HepG2 (cell line): ENCODE measurements around the gene SERINC5. TPM values are rescaled to one million over a fixed set of nuclear protein-coding genes. Genes with fewer than 3 reads are reported as not detected.

Experiments used
- CREM ChIP-seq, 2 experiments: sonication (generic) in 1 of 2; formaldehyde crosslinking in 1 of 2; IDR thresholded peaks; 2 replicates each; pipeline versions ENCODE4 v1.4.0 to v1.6.1; 2016 to 2020; ENCODE audit warnings: antibody characterized with exemption in 1 of 2, mild to moderate bottlenecking in 1 of 2, missing genetic modification reagents in 1 of 2
- MXI1 ChIP-seq: IDR thresholded peaks from 3 replicates; pipeline ENCODE4 v1.6.1; 2012; ENCODE audit warnings: low read depth, low read length, inconsistent platforms, borderline replicate concordance
- NONO ChIP-seq, 2 experiments: fragments of 450-650 bp in 1 of 2; sonication (generic) in 1 of 2; formaldehyde crosslinking in 1 of 2; IDR thresholded peaks in 1 of 2; conservative IDR thresholded peaks in 1 of 2; 2 replicates each; pipeline versions ENCODE4 v1.6.1 to v1.8.0; 2017 to 2022; ENCODE audit warnings: mild to moderate bottlenecking in 1 of 2, missing genetic modification reagents in 1 of 2, moderate library complexity in 1 of 2
- PCBP2 ChIP-seq: fragments of 200-400 bp; formaldehyde crosslinking; optimal IDR thresholded peaks from 2 replicates; pipeline ENCODE3; 2018; ENCODE audit warnings: low read length, low read depth; ENCODE audit not compliant: poor library complexity, severe bottlenecking
- POLR2A ChIP-seq, 2 experiments: IDR thresholded peaks; 2 replicates each; pipeline ENCODE4 v1.6.1; 2011; ENCODE audit warnings: low read depth in 2 of 2, low read length in 2 of 2, mild to moderate bottlenecking in 1 of 2, moderate library complexity in 1 of 2; ENCODE audit not compliant: insufficient read depth in 1 of 2
- RFXANK ChIP-seq: IDR thresholded peaks from 2 replicates; pipeline ENCODE4 v1.6.1; 2016
- TAF15 ChIP-seq: fragments of 200-400 bp; formaldehyde crosslinking; IDR thresholded peaks from one replicate; pipeline ENCODE4 v1.6.1; 2018; ENCODE audit warnings: mild to moderate bottlenecking, low read depth, low read length; ENCODE audit not compliant: poor library complexity, severe bottlenecking
- ZFX ChIP-seq: sonication (generic); formaldehyde crosslinking; IDR thresholded peaks from 2 replicates; pipeline ENCODE4 v1.4.0; 2020; ENCODE audit warnings: mild to moderate bottlenecking, low read depth, missing genetic modification reagents, moderate library complexity
- ZNF121 ChIP-seq: sonication (generic); formaldehyde crosslinking; IDR thresholded peaks from 2 replicates; pipeline ENCODE4 v1.5.0; 2020; ENCODE audit warnings: mild to moderate bottlenecking, missing genetic modification reagents
- ZNF33B ChIP-seq: sonication (generic); formaldehyde crosslinking; IDR thresholded peaks from 2 replicates; pipeline ENCODE4 v1.5.1; 2020; ENCODE audit warnings: mild to moderate bottlenecking, missing genetic modification reagents
- ZNF350 ChIP-seq: sonication (generic); formaldehyde crosslinking; IDR thresholded peaks from 2 replicates; pipeline ENCODE4 v1.4.0; 2020; ENCODE audit warnings: mild to moderate bottlenecking, low read depth, missing genetic modification reagents, borderline replicate concordance
- ZNF432 ChIP-seq: sonication (generic); formaldehyde crosslinking; IDR thresholded peaks from 2 replicates; pipeline ENCODE4 v1.5.0; 2020; ENCODE audit warnings: missing genetic modification reagents, mild to moderate bottlenecking, borderline replicate concordance
- ZNF546 ChIP-seq: sonication (generic); formaldehyde crosslinking; conservative IDR thresholded peaks from 2 replicates; pipeline ENCODE4 v1.8.1; 2023; ENCODE audit warnings: mild to moderate bottlenecking, missing genetic modification reagents
- ZNF619 ChIP-seq: sonication (generic); formaldehyde crosslinking; IDR thresholded peaks from 2 replicates; pipeline ENCODE4 v1.4.0; 2020; ENCODE audit warnings: mild to moderate bottlenecking, missing genetic modification reagents
- ZNF839 ChIP-seq: sonication (generic); formaldehyde crosslinking; IDR thresholded peaks from 2 replicates; pipeline ENCODE4 v1.4.0; 2020; ENCODE audit warnings: missing genetic modification reagents, mild to moderate bottlenecking, borderline replicate concordance
- polyA plus RNA-seq, 8 experiments: library from polyadenylated mRNA; depleted of rRNA in 3 of 8; stranded (reverse) in 7 of 8; unstranded in 1 of 8; fragments of >200 nt; fragmentation: Illumina TruSeq in 4 of 8; extraction: Trizol in 4 of 8; gene quantifications; 2 replicates each; pipeline versions ENCODE4 v1.2.1 to v1.2.3, GENCODE V29; 2011 to 2016; ENCODE audit warnings: low read depth in 4 of 8, missing spikeins in 1 of 8, mixed read lengths in 1 of 8; ENCODE audit not compliant: insufficient read depth in 1 of 8
- total RNA-seq, 5 experiments: library from RNA; depleted of rRNA; stranded (reverse); fragments of >200 nt; fragmentation: Illumina TruSeq; extraction: Trizol; gene quantifications; 2 replicates each; pipeline ENCODE4 v1.2.3, GENCODE V29; 2016; ENCODE audit warnings: low read depth in 1 of 5
- TF ChIP-seq, protein P1 (sequence below): sonication (generic); formaldehyde crosslinking; IDR thresholded peaks from 2 replicates; pipeline ENCODE4 v1.9.0; 2021; ENCODE audit warnings: missing genetic modification reagents, borderline replicate concordance
- TF ChIP-seq, protein P2 (sequence below): sonication (generic); formaldehyde crosslinking; IDR thresholded peaks from 2 replicates; pipeline ENCODE4 v1.4.0; 2020; ENCODE audit warnings: mild to moderate bottlenecking, missing genetic modification reagents
- TF ChIP-seq, protein P3 (sequence below): sonication (generic); formaldehyde crosslinking; IDR thresholded peaks from 2 replicates; pipeline ENCODE4 v1.4.0; 2020; ENCODE audit warnings: missing genetic modification reagents
- TF ChIP-seq, protein P4 (sequence below): IDR thresholded peaks from 2 replicates; pipeline ENCODE4 v1.6.1; 2016; ENCODE audit warnings: low read depth, borderline replicate concordance
- TF ChIP-seq, protein P5 (sequence below): sonication (generic); formaldehyde crosslinking; IDR thresholded peaks from 2 replicates; pipeline ENCODE4 v1.5.1; 2020; ENCODE audit warnings: missing genetic modification reagents, mild to moderate bottlenecking, borderline replicate concordance
- TF ChIP-seq, protein P6 (sequence below): sonication (generic); formaldehyde crosslinking; IDR thresholded peaks from 2 replicates; pipeline ENCODE4 v1.8.1; 2023; ENCODE audit warnings: mild to moderate bottlenecking, moderate library complexity, missing genetic modification reagents

Gene SERINC5
- total and polyA plus RNA-seq, 2 of the 13 experiments (the other 11 are each of a cell fraction or from before 2014, with no cell fraction given) = 17.3 to 22.8 TPM

DNA sequence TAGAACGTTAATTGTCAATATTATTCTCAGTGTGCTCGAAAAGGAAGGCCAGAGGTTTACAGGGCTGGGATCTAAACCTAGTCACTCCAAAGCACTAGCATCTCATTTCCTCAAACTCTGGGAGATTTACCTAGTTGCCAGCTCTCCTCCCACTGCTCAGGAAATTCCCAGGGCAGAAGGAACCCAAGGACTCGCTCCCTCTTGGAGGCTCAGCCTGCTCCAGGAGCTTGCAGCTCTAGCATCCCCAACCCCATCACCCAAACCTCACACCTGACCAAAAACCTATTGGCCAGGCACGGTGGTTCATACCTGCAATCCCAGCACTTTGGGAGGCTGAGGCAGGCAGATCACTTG is 26.0 kb downstream of the SERINC5 start (continued):
- TF ChIP-seq, protein P1, sequence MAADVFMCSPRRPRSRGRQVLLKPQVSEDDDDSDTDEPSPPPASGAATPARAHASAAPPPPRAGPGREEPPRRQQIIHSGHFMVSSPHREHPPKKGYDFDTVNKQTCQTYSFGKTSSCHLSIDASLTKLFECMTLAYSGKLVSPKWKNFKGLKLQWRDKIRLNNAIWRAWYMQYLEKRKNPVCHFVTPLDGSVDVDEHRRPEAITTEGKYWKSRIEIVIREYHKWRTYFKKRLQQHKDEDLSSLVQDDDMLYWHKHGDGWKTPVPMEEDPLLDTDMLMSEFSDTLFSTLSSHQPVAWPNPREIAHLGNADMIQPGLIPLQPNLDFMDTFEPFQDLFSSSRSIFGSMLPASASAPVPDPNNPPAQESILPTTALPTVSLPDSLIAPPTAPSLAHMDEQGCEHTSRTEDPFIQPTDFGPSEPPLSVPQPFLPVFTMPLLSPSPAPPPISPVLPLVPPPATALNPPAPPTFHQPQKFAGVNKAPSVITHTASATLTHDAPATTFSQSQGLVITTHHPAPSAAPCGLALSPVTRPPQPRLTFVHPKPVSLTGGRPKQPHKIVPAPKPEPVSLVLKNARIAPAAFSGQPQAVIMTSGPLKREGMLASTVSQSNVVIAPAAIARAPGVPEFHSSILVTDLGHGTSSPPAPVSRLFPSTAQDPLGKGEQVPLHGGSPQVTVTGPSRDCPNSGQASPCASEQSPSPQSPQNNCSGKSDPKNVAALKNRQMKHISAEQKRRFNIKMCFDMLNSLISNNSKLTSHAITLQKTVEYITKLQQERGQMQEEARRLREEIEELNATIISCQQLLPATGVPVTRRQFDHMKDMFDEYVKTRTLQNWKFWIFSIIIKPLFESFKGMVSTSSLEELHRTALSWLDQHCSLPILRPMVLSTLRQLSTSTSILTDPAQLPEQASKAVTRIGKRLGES (CRISPR knock-in tag) = no peak
- TF ChIP-seq, protein P2, sequence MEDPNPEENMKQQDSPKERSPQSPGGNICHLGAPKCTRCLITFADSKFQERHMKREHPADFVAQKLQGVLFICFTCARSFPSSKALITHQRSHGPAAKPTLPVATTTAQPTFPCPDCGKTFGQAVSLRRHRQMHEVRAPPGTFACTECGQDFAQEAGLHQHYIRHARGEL (CRISPR knock-in tag) = no peak
- TF ChIP-seq ZNF619 (CRISPR knock-in tag) = no peak
- no peak for TF ChIP-seq ZNF839 (CRISPR knock-in tag)
- TF ChIP-seq, protein P3, sequence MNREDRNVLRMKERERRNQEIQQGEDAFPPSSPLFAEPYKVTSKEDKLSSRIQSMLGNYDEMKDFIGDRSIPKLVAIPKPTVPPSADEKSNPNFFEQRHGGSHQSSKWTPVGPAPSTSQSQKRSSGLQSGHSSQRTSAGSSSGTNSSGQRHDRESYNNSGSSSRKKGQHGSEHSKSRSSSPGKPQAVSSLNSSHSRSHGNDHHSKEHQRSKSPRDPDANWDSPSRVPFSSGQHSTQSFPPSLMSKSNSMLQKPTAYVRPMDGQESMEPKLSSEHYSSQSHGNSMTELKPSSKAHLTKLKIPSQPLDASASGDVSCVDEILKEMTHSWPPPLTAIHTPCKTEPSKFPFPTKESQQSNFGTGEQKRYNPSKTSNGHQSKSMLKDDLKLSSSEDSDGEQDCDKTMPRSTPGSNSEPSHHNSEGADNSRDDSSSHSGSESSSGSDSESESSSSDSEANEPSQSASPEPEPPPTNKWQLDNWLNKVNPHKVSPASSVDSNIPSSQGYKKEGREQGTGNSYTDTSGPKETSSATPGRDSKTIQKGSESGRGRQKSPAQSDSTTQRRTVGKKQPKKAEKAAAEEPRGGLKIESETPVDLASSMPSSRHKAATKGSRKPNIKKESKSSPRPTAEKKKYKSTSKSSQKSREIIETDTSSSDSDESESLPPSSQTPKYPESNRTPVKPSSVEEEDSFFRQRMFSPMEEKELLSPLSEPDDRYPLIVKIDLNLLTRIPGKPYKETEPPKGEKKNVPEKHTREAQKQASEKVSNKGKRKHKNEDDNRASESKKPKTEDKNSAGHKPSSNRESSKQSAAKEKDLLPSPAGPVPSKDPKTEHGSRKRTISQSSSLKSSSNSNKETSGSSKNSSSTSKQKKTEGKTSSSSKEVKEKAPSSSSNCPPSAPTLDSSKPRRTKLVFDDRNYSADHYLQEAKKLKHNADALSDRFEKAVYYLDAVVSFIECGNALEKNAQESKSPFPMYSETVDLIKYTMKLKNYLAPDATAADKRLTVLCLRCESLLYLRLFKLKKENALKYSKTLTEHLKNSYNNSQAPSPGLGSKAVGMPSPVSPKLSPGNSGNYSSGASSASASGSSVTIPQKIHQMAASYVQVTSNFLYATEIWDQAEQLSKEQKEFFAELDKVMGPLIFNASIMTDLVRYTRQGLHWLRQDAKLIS (CRISPR knock-in tag) = no peak
- TF ChIP-seq TAF15 = no peak
- no peak for TF ChIP-seq ZNF350 (CRISPR knock-in tag)
- TF ChIP-seq, protein P4, sequence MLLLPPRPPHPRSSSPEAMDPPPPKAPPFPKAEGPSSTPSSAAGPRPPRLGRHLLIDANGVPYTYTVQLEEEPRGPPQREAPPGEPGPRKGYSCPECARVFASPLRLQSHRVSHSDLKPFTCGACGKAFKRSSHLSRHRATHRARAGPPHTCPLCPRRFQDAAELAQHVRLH (CRISPR knock-in tag) = no peak
- TF ChIP-seq RFXANK (CRISPR knock-in tag) = no peak
- TF ChIP-seq, protein P5, sequence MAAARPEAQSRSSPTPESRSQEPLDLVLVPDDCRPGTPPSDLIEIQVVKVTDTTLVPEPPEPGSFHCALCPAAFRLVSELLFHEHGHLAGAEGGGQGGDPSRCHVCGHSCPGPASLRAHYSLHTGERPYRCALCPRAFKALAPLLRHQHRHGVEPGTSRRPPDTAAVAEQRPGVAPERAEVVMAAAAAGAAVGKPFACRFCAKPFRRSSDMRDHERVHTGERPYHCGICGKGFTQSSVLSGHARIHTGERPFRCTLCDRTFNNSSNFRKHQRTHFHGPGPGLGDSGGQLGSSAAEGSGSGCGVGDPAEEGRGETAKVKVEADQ (CRISPR knock-in tag) = no peak
- no peak for TF ChIP-seq ZNF33B (CRISPR knock-in tag)
- TF ChIP-seq NONO (IDR thresholded peaks at IDR 0.05) = no peak
- 0 out of 2 replicates have a peak, but pooled peaks have one; percentile 56 for TF ChIP-seq NONO (CRISPR knock-in tag; conservative IDR thresholded peaks at IDR 0.05)
- TF ChIP-seq, protein P6, sequence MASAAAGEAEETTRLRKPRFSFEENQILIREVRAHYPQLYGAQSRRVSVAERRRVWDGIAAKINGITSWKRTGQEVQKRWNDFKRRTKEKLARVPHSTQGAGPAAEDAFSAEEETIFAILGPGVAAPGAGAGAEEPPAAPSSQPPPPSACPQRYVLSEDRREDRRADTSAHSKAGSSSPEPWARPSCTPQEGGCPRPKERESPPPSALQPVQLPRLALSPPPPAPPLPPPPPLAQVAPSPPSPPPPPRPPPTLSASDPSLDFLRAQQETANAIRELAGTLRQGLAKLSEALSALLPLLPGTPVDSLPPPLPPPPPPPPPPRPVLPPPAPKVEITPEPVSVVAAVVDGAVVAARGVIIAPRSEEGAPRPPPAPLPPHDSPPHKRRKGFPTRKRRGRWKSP (CRISPR knock-in tag) = no peak
- TF ChIP-seq MXI1 = no peak
- no peak for TF ChIP-seq ZNF546
- no peak for TF ChIP-seq PCBP2
- no peak for TF ChIP-seq ZNF432
- TF ChIP-seq POLR2A (IDR thresholded peaks at IDR 0.05; ENCODE audit: insufficient read depth in 1 of 2, low read depth in 2 of 2, low read length in 2 of 2) = no peak
- TF ChIP-seq ZFX (CRISPR knock-in tag) = 0 out of 2 replicates have a peak, but pooled peaks have one; percentile 19
- no peak for TF ChIP-seq ZNF121 (CRISPR knock-in tag)
- TF ChIP-seq CREM (IDR thresholded peaks at IDR 0.05) = no peak
- no peak for TF ChIP-seq CREM (CRISPR knock-in tag; IDR thresholded peaks at IDR 0.05)
